ENCODE results near the gene ATP2A2. TPM values are rescaled to one million over a fixed set of nuclear protein-coding genes. Genes with fewer than 3 reads are reported as not detected.

The ATP2A2 gene
- total and polyA plus RNA-seq, 2 experiments from 2014 or later = 47.2 to 225 TPM

DNA sequence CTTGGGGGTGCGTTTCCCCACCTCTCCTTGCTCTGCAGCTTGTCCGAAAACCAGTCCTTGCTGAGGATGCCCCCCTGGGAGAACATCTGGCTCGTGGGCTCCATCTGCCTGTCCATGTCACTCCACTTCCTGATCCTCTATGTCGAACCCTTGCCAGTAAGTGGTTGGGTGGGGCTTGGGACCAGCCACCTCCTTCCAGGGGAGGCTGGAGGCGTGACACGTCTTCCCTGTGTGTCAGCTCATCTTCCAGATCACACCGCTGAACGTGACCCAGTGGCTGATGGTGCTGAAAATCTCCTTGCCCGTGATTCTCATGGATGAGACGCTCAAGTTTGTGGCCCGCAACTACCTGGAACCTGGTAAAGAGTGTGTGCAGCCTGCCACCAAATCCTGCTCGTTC lies 64.9 kb downstream of the ATP2A2 start:
- TF ChIP-seq EZH2 (IDR thresholded peaks at IDR 0.05; ENCODE audit: low read depth, unreplicated experiment) (no peak), NANOG (IDR thresholded peaks at IDR 0.05; ENCODE audit: borderline replicate concordance) (no peak), JUNB (IDR thresholded peaks at IDR 0.05; ENCODE audit: unreplicated experiment) (no peak), EZH2phosphoT487 (IDR thresholded peaks at IDR 0.05; ENCODE audit: unreplicated experiment) (no peak), ZNF114 (CRISPR knock-in tag; IDR thresholded peaks at IDR 0.05) (no peak), STAT1 (IDR thresholded peaks at IDR 0.05; ENCODE audit: unreplicated experiment) (no peak), ZNF331 (CRISPR knock-in tag; IDR thresholded peaks at IDR 0.05; ENCODE audit: low read depth) (no peak), CREB1 (CRISPR knock-in tag; IDR thresholded peaks at IDR 0.05; ENCODE audit: low read depth) (no peak)
- TF ChIP-seq, protein P1, sequence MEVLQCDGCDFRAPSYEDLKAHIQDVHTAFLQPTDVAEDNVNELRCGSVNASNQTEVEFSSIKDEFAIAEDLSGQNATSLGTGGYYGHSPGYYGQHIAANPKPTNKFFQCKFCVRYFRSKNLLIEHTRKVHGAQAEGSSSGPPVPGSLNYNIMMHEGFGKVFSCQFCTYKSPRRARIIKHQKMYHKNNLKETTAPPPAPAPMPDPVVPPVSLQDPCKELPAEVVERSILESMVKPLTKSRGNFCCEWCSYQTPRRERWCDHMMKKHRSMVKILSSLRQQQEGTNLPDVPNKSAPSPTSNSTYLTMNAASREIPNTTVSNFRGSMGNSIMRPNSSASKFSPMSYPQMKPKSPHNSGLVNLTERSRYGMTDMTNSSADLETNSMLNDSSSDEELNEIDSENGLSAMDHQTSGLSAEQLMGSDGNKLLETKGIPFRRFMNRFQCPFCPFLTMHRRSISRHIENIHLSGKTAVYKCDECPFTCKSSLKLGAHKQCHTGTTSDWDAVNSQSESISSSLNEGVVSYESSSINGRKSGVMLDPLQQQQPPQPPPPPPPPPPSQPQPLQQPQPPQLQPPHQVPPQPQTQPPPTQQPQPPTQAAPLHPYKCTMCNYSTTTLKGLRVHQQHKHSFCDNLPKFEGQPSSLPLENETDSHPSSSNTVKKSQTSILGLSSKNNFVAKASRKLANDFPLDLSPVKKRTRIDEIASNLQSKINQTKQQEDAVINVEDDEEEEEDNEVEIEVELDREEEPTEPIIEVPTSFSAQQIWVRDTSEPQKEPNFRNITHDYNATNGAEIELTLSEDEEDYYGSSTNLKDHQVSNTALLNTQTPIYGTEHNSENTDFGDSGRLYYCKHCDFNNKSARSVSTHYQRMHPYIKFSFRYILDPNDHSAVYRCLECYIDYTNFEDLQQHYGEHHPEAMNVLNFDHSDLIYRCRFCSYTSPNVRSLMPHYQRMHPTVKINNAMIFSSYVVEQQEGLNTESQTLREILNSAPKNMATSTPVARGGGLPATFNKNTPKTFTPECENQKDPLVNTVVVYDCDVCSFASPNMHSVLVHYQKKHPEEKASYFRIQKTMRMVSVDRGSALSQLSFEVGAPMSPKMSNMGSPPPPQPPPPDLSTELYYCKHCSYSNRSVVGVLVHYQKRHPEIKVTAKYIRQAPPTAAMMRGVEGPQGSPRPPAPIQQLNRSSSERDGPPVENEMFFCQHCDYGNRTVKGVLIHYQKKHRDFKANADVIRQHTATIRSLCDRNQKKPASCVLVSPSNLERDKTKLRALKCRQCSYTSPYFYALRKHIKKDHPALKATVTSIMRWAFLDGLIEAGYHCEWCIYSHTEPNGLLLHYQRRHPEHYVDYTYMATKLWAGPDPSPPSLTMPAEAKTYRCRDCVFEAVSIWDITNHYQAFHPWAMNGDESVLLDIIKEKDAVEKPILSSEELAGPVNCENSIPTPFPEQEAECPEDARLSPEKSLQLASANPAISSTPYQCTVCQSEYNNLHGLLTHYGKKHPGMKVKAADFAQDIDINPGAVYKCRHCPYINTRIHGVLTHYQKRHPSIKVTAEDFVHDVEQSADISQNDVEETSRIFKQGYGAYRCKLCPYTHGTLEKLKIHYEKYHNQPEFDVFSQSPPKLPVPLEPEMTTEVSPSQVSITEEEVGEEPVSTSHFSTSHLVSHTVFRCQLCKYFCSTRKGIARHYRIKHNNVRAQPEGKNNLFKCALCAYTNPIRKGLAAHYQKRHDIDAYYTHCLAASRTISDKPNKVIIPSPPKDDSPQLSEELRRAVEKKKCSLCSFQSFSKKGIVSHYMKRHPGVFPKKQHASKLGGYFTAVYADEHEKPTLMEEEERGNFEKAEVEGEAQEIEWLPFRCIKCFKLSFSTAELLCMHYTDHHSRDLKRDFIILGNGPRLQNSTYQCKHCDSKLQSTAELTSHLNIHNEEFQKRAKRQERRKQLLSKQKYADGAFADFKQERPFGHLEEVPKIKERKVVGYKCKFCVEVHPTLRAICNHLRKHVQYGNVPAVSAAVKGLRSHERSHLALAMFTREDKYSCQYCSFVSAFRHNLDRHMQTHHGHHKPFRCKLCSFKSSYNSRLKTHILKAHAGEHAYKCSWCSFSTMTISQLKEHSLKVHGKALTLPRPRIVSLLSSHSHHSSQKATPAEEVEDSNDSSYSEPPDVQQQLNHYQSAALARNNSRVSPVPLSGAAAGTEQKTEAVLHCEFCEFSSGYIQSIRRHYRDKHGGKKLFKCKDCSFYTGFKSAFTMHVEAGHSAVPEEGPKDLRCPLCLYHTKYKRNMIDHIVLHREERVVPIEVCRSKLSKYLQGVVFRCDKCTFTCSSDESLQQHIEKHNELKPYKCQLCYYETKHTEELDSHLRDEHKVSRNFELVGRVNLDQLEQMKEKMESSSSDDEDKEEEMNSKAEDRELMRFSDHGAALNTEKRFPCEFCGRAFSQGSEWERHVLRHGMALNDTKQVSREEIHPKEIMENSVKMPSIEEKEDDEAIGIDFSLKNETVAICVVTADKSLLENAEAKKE (CRISPR knock-in tag; IDR thresholded peaks at IDR 0.05) = no peak
- TF ChIP-seq, protein P2, sequence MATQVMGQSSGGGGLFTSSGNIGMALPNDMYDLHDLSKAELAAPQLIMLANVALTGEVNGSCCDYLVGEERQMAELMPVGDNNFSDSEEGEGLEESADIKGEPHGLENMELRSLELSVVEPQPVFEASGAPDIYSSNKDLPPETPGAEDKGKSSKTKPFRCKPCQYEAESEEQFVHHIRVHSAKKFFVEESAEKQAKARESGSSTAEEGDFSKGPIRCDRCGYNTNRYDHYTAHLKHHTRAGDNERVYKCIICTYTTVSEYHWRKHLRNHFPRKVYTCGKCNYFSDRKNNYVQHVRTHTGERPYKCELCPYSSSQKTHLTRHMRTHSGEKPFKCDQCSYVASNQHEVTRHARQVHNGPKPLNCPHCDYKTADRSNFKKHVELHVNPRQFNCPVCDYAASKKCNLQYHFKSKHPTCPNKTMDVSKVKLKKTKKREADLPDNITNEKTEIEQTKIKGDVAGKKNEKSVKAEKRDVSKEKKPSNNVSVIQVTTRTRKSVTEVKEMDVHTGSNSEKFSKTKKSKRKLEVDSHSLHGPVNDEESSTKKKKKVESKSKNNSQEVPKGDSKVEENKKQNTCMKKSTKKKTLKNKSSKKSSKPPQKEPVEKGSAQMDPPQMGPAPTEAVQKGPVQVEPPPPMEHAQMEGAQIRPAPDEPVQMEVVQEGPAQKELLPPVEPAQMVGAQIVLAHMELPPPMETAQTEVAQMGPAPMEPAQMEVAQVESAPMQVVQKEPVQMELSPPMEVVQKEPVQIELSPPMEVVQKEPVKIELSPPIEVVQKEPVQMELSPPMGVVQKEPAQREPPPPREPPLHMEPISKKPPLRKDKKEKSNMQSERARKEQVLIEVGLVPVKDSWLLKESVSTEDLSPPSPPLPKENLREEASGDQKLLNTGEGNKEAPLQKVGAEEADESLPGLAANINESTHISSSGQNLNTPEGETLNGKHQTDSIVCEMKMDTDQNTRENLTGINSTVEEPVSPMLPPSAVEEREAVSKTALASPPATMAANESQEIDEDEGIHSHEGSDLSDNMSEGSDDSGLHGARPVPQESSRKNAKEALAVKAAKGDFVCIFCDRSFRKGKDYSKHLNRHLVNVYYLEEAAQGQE (IDR thresholded peaks at IDR 0.05; ENCODE audit: unreplicated experiment) = no peak
- TF ChIP-seq, protein P3, sequence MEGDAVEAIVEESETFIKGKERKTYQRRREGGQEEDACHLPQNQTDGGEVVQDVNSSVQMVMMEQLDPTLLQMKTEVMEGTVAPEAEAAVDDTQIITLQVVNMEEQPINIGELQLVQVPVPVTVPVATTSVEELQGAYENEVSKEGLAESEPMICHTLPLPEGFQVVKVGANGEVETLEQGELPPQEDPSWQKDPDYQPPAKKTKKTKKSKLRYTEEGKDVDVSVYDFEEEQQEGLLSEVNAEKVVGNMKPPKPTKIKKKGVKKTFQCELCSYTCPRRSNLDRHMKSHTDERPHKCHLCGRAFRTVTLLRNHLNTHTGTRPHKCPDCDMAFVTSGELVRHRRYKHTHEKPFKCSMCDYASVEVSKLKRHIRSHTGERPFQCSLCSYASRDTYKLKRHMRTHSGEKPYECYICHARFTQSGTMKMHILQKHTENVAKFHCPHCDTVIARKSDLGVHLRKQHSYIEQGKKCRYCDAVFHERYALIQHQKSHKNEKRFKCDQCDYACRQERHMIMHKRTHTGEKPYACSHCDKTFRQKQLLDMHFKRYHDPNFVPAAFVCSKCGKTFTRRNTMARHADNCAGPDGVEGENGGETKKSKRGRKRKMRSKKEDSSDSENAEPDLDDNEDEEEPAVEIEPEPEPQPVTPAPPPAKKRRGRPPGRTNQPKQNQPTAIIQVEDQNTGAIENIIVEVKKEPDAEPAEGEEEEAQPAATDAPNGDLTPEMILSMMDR (conservative IDR thresholded peaks at IDR 0.05; ENCODE audit: low read depth in 2 of 2) = no peak
- peaks cover 14% of the 10 kb centered on the region for H3K27me3 Mint-ChIP-seq (ENCODE audit: insufficient read depth, low read depth, poor library complexity)
- H3K9me3 Mint-ChIP-seq = no peaks in the 10 kb centered on the region
- no peak for ATAC-seq
- no peaks in the 10 kb centered on the region for H3K9me2 ChIP-seq (ENCODE audit: insufficient read depth)
- H3K4me1 ChIP-seq (ENCODE audit: insufficient read depth) = no peaks in the 10 kb centered on the region; the same call in 1 of the 2 replicates
- peaks cover 40% of the 10 kb centered on the region; the same call in 1 of the 2 replicates for H4K20me1 ChIP-seq (replicated peaks; ENCODE audit: insufficient read depth)
- no peak overlapping the region for H3K4me3 Mint-ChIP-seq
- H3K79me2 ChIP-seq (replicated peaks; ENCODE audit: insufficient read depth) = no peaks in the 10 kb centered on the region
- no peaks in the 10 kb centered on the region for H3K4me1 Mint-ChIP-seq
- H3K36me3 ChIP-seq (ENCODE audit: insufficient read depth) = peaks cover 68% of the 10 kb centered on the region
- H3K36me3 Mint-ChIP-seq (ENCODE audit: low read depth) = peaks cover 95% of the 10 kb centered on the region
- H3K27ac Mint-ChIP-seq = no peak overlapping the region
- H3K27me3 ChIP-seq (ENCODE audit: insufficient read depth) = no peaks in the 10 kb centered on the region
- no peak overlapping the region for H2AFZ ChIP-seq
- H3K4me2 ChIP-seq = no peak overlapping the region
- no peak overlapping the region for H3K27ac ChIP-seq (ENCODE audit: low read depth)
- peaks cover 21% of the 10 kb centered on the region for H3F3A ChIP-seq (replicated peaks; ENCODE audit: low read depth)
- no peak for DNase-seq (ENCODE audit: low spot score)
- no peak overlapping the region for H3K4me3 ChIP-seq
